PC-3 (cell line): ENCODE data around the gene MED26. TPM values are rescaled to one million over a fixed set of nuclear protein-coding genes. Genes with fewer than 3 reads are reported as not detected.

Experiments
- ATAC-seq: fragments of 200-7000 bp; cut with Tn5 transposase; 2 replicates; pipeline ENCODE4 v1.9.1; 2020; ENCODE audit warnings: mild to moderate bottlenecking, moderate library complexity
- BruUV-seq: library from RNA; stranded (reverse); fragments of 400-500 nt; replicated peaks from 2 replicates; lab custom pipeline; 2021; lab: Mats Ljungman, UMichigan
- CTCF ChIA-PET: fragments of 300-600 bp; sonication (Branson Sonifier 250); formaldehyde crosslinking; loops from one replicate; lab custom pipeline; 2022; ENCODE audit warnings: antibody characterized with exemption; lab: Charles Lee
- POLR2A ChIA-PET: fragments of 300-600 bp; sonication (Branson Sonifier 250); formaldehyde crosslinking; loops from one replicate; lab custom pipeline; 2022; ENCODE audit warnings: antibody characterized with exemption; ENCODE audit not compliant: unreplicated experiment; lab: Charles Lee
- DNase-seq: peaks from one replicate; pipeline ENCODE4 v3.0.0-alpha.2; 2015
- H2AFZ ChIP-seq: fragments of 300-600 bp; sonication (generic); 2 replicates; pipeline ENCODE4 v1.6.0; 2016; ENCODE audit warnings: antibody characterized with exemption, low read length
- H3F3A ChIP-seq: fragments of 300-600 bp; sonication (generic); one replicate; pipeline ENCODE4 v1.6.0; 2017; ENCODE audit warnings: antibody characterized with exemption, low read length, control low read depth, mild to moderate bottlenecking; ENCODE audit not compliant: unreplicated experiment
- H3K27ac ChIP-seq: fragments of 300-600 bp; sonication (generic); 2 replicates; pipeline ENCODE4 v1.5.1; 2016; ENCODE audit warnings: mild to moderate bottlenecking, low read length
- H3K27me3 ChIP-seq: fragments of 300-600 bp; sonication (generic); 2 replicates; pipeline ENCODE4 v1.6.1; 2016; ENCODE audit warnings: low read length, mixed read lengths
- H3K36me3 ChIP-seq: fragments of 300-600 bp; sonication (generic); 2 replicates; pipeline ENCODE4 v1.6.1; 2016; ENCODE audit warnings: low read depth, mixed run types, low read length, mixed read lengths
- H3K4me1 ChIP-seq: fragments of 300-600 bp; sonication (generic); 2 replicates; pipeline ENCODE4 v1.5.1; 2016; ENCODE audit warnings: low read length; ENCODE audit not compliant: insufficient read depth
- H3K4me2 ChIP-seq: fragments of 300-600 bp; sonication (generic); 2 replicates; pipeline ENCODE4 v1.6.0; 2016; ENCODE audit warnings: low read length
- H3K4me3 ChIP-seq: fragments of 300-600 bp; sonication (generic); 2 replicates; pipeline ENCODE4 v1.5.1; 2016; ENCODE audit warnings: mild to moderate bottlenecking, low read length, mixed read lengths
- H3K79me2 ChIP-seq: fragments of 300-600 bp; sonication (generic); 2 replicates; pipeline ENCODE4 v1.6.1; 2017; ENCODE audit warnings: low read length, mixed read lengths
- H3K9ac ChIP-seq: fragments of 300-600 bp; sonication (generic); 2 replicates; pipeline ENCODE4 v1.6.0; 2016; ENCODE audit warnings: mild to moderate bottlenecking, low read length
- H3K9me2 ChIP-seq: fragments of 300-600 bp; sonication (generic); replicated peaks from 2 replicates; pipeline ENCODE4 v1.6.1; 2016; ENCODE audit warnings: mixed run types, low read length, mixed read lengths
- H3K9me3 ChIP-seq: fragments of 300-600 bp; sonication (generic); 2 replicates; pipeline ENCODE4 v1.6.1; 2016; ENCODE audit warnings: low read length, mixed read lengths
- H4K20me1 ChIP-seq: fragments of 300-600 bp; sonication (generic); 2 replicates; pipeline ENCODE4 v1.6.1; 2016; ENCODE audit warnings: low read length, mixed read lengths
- EZH2 ChIP-seq: fragments of 300-600 bp; sonication (generic); IDR thresholded peaks from one replicate; pipeline ENCODE4 v1.6.1; 2017; ENCODE audit warnings: antibody characterized with exemption, mild to moderate bottlenecking, low read length; ENCODE audit not compliant: unreplicated experiment
- EZH2phosphoT487 ChIP-seq: fragments of 300-600 bp; sonication (generic); IDR thresholded peaks from 2 replicates; pipeline ENCODE4 v1.6.1; 2018; ENCODE audit warnings: mild to moderate bottlenecking, antibody characterized with exemption, low read length, borderline replicate concordance
- intact Hi-C: fragments of 100-400 bp; cut with micrococcal nuclease; formaldehyde crosslinking; loops from 2 replicates; pipeline ENCODE4 v1.9.0; 2023
- total RNA-seq: library from RNA; depleted of rRNA; stranded (reverse); fragments of >200 nt; gene quantifications from 2 replicates; pipeline ENCODE4 v1.2.3, GENCODE V29; 2014
- TF ChIP-seq, protein P1 (sequence below): fragments of 300-600 bp; sonication (generic); conservative IDR thresholded peaks from 2 replicates; pipeline ENCODE4 v1.5.1; 2017; ENCODE audit warnings: antibody characterized with exemption, low read depth, mild to moderate bottlenecking, low read length

Gene MED26
- total RNA-seq, 1 experiment from 2014 or later: 17.5 TPM

DNA sequence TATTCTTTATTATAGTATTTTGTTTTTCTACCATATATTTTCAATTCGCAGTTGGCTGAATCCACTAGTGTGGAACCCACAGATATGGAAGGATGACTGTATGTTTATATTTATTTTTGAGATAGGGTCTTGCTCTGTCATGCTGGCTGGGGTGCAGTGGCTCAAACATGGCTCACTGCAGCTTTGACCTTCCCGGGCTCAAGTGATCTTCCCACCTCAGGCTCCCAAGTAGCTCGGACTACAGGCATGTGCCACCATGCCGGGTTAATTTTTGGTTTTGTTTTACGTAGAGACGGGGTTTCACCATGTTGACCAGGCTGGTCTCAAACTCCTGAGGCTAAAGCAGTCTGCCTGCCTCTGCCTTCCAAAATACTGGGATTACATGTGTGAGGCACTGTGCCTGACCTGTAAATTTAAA is 65.4 kb downstream of the MED26 start:
- Histone ChIP-seq H2AFZ (no peak overlapping the region), H3K27me3 (no peaks in the 10 kb centered on the region), H3K4me2 (no peak overlapping the region), H3K27ac (no peak overlapping the region), H3K9me2 (no peaks in the 10 kb centered on the region), H3K79me2 (peaks cover 3% of the 10 kb centered on the region; the same call in 1 of the 2 replicates), H3K36me3 (peaks cover 42% of the 10 kb centered on the region), H3K4me3 (no peak overlapping the region), H3K4me1 (peaks cover 9% of the 10 kb centered on the region; the same call in 1 of the 2 replicates), H3F3A (no peaks in the 10 kb centered on the region), H3K9me3 (no peaks in the 10 kb centered on the region), H4K20me1 (no peaks in the 10 kb centered on the region), H3K9ac (no peak overlapping the region)
- no TSS peak for BruUV-seq
- ChIA-PET POLR2A (no interaction called here), CTCF (no interaction called here)
- TF ChIP-seq, protein P1, sequence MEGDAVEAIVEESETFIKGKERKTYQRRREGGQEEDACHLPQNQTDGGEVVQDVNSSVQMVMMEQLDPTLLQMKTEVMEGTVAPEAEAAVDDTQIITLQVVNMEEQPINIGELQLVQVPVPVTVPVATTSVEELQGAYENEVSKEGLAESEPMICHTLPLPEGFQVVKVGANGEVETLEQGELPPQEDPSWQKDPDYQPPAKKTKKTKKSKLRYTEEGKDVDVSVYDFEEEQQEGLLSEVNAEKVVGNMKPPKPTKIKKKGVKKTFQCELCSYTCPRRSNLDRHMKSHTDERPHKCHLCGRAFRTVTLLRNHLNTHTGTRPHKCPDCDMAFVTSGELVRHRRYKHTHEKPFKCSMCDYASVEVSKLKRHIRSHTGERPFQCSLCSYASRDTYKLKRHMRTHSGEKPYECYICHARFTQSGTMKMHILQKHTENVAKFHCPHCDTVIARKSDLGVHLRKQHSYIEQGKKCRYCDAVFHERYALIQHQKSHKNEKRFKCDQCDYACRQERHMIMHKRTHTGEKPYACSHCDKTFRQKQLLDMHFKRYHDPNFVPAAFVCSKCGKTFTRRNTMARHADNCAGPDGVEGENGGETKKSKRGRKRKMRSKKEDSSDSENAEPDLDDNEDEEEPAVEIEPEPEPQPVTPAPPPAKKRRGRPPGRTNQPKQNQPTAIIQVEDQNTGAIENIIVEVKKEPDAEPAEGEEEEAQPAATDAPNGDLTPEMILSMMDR: no peak
- TF ChIP-seq EZH2 (no peak), EZH2phosphoT487 (no peak)
- no peak for DNase-seq
- intact Hi-C loops: no loop called here
- ATAC-seq: no peak

DNA sequence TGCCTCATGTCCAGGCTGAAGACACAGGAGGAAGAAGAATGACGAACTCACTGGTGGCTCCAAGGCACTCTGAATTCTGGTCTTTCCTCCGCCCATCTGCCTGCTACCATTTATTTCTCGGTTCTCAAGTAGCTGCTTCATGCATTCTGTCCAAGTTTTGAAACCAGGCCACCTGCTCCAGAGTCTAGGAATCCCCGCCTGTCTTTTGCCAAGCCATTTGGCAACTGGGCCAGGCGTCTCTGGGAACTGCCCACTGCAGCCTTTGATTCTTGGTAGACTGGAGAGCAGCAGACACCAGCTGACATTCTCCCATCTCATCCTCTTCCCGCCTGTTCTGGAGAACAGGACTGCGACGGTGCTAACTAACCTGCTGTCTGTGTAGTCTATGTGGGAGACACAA is 66.6 kb downstream of the MED26 start:
- H3K9me3 ChIP-seq: no peaks in the 10 kb centered on the region
- H4K20me1 ChIP-seq: no peaks in the 10 kb centered on the region
- ChIA-PET CTCF (no interaction called here), POLR2A (no interaction called here)
- H2AFZ ChIP-seq: no peak overlapping the region
- no TSS peak for BruUV-seq
- no peak for DNase-seq
- H3K79me2 ChIP-seq: no peaks in the 10 kb centered on the region
- peaks cover 37% of the 10 kb centered on the region for H3K36me3 ChIP-seq
- H3K9ac ChIP-seq: no peak overlapping the region
- no peaks in the 10 kb centered on the region for H3K9me2 ChIP-seq
- peaks cover 9% of the 10 kb centered on the region; the same call in 1 of the 2 replicates for H3K4me1 ChIP-seq
- no peak overlapping the region for H3K27ac ChIP-seq
- H3K4me2 ChIP-seq: no peak overlapping the region
- no peak overlapping the region for H3K4me3 ChIP-seq
- intact Hi-C loops: no loop called here
- ATAC-seq: no peak
- H3F3A ChIP-seq: no peaks in the 10 kb centered on the region
- TF ChIP-seq EZH2phosphoT487 (no peak), EZH2 (no peak)
- TF ChIP-seq, protein P1: no peak
- no peaks in the 10 kb centered on the region for H3K27me3 ChIP-seq

DNA sequence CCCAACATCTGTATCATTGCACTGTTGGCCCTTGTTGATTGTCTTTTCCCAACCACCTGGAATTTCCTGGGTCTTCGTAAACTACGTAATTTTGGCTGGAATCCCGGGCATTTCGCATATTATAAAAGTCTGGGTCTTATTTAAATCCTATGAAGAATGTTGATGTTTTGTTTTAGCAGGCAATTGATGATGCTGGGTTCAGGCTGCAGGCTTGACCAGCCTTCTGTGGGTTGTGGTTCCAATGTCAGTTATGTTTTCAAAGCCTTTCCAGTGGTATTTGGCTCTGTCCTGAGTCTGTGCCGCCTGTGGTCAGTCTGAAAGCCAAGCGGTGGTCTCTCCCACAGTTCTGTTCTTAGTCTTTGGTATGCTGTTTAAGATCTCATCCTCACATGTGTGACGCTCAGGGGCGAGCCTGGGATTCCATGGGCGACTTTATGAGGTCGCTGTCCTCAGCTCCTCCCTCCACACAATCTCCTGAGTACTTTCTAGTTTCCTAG is 68.2 kb downstream of the MED26 start:
- no peak overlapping the region for H3K4me3 ChIP-seq
- H3K9me3 ChIP-seq: no peaks in the 10 kb centered on the region
- H3K4me1 ChIP-seq: peaks cover 5% of the 10 kb centered on the region; the same call in 1 of the 2 replicates
- H2AFZ ChIP-seq: no peak overlapping the region
- TF ChIP-seq EZH2: no peak
- no peak for TF ChIP-seq EZH2phosphoT487
- TF ChIP-seq, protein P1: no peak
- DNase-seq (no peak), ATAC-seq (no peak)
- ChIA-PET CTCF (no interaction called here), POLR2A (no interaction called here)
- H3K36me3 ChIP-seq: peaks cover 34% of the 10 kb centered on the region
- no peaks in the 10 kb centered on the region for H3K27me3 ChIP-seq
- no TSS peak for BruUV-seq
- no peaks in the 10 kb centered on the region for H3K79me2 ChIP-seq
- no peak overlapping the region for H3K9ac ChIP-seq
- no peak overlapping the region for H3K27ac ChIP-seq
- H3K4me2 ChIP-seq: no peak overlapping the region
- H3K9me2 ChIP-seq: no peaks in the 10 kb centered on the region
- intact Hi-C loops: no loop called here
- H3F3A ChIP-seq: no peaks in the 10 kb centered on the region
- no peaks in the 10 kb centered on the region for H4K20me1 ChIP-seq
